ENCODE results near the gene KCTD20. TPM values are rescaled to one million over a fixed set of nuclear protein-coding genes. Genes with fewer than 3 reads are reported as not detected.

KCTD20 gene
- total RNA-seq = 33.8 and 37.4 TPM in 2 replicates

DNA sequence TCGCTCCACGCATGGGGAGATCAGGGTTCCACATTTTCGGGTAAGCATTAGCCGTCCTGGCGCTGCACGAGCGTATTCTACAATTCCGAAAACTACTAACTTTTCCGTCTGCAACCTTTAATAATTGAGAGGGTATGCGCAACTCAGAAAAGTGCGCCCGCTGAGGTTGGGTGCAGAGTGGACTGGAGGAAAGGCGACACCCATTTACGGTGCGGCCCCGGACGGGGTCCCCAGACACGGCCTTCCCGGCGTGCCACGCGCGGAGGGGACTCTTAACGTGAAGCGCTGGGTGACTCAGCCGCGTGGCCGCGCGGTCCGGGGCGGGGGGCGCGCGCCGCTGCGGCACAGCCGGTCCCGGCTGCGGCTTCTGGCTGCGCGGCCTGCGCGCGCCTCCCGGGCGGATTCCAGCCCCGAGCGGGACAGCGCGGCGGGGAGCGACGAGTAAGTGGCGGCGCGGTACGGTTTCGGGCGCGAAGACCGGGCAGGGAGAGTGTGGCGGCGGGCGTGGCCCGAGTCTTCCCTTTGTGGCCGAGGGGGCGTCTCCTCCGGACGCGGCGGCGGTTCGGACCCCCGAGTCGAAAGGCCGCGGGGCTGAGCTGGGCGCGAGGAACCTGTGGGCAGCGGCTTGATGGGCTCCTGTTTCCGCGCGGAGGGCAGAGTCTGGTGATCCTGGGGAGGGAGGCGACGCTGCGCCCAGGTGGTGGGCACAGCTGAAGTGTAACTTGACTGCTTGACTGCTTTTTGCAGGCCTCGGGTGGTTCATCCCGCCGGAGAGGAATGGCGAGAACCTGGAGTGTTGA is at the start of gene KCTD20, which contains the start of gene PXT1:
Gene KCTD20, plus strand, starts transcription at position 330 of the 800 bp plus-strand sequence. CDS start 27,098 bp downstream, outside the sequence.
Gene PXT1, minus strand, starts transcription at position 184 of the 800 bp plus-strand sequence. CDS start 16,772 bp downstream, outside the sequence.

Other genes starting within 250 kb of the KCTD20 start
- gene BRPF3, start 246.3 kb upstream of the KCTD20 start, total RNA-seq = 8.2 and 17.4 TPM in 2 replicates
- 0.36 and 0.68 TPM in 2 replicates for gene PNPLA1, start 172.9 kb upstream of the KCTD20 start, total RNA-seq
- gene BNIP5, start 106.1 kb upstream of the KCTD20 start, total RNA-seq = not detected in 2 replicates
- under 0.01 and 0.36 TPM in 2 replicates for gene ETV7, start 55.3 kb upstream of the KCTD20 start, total RNA-seq
- gene PXT1, start 146 bp upstream of the KCTD20 start, total RNA-seq = under 0.01 TPM in 1 of 2 replicates, not detected in the other
- gene STK38, start 104.5 kb downstream of the KCTD20 start, total RNA-seq = 18.1 and 37.3 TPM in 2 replicates
- 284 and 306 TPM in 2 replicates for gene SRSF3, start 151.4 kb downstream of the KCTD20 start, total RNA-seq
- gene CDKN1A, start 235.7 kb downstream of the KCTD20 start, total RNA-seq = 585 and 704 TPM in 2 replicates

Data from nasal cavity respiratory epithelium epithelial cell of viscerocranial mucosa (primary cell).